Right lobe of liver (tissue), 6 donors: ENCODE results near the gene KRTAP11-1. TPM values are rescaled to one million over a fixed set of nuclear protein-coding genes. Genes with fewer than 3 reads are reported as not detected.

Experiments
- ATAC-seq, 4 donors: fragments of 200-7000 bp; cut with Tn5 transposase; one replicate each; pipeline ENCODE4 v1.9.1; 2020; ENCODE audit warnings: mild to moderate bottlenecking in 4 of 4, moderate library complexity in 4 of 4
- DNase-seq, 3 donors: peaks; one replicate each; pipeline ENCODE4 v3.0.0-alpha.2; 2020
- H3K27ac ChIP-seq, 3 donors: fragments of 200-600 bp; one replicate each; pipeline ENCODE4 v1.8.0; 2022
- H3K27me3 ChIP-seq, 2 donors: fragments of 200-600 bp; one replicate each; pipeline ENCODE4 v1.8.0; 2022
- H3K36me3 ChIP-seq, 4 donors: fragments of 200-600 bp; sonication (generic) in 1 of 4; one replicate each; pipeline versions ENCODE4 v1.5.1 to v1.8.0; 2017 to 2022; ENCODE audit warnings: control low read depth in 1 of 4
- H3K4me1 ChIP-seq, 4 donors: fragments of 200-600 bp; sonication (generic) in 1 of 4; one replicate each; pipeline versions ENCODE4 v1.5.1 to v1.8.0; 2017 to 2022; ENCODE audit warnings: control low read depth in 1 of 4
- H3K4me3 ChIP-seq, 3 donors: fragments of 200-600 bp; one replicate each; pipeline ENCODE4 v1.8.0; 2022
- H3K9me3 ChIP-seq, 4 donors: fragments of 200-600 bp; sonication (generic) in 1 of 4; one replicate each; pipeline versions ENCODE4 v1.5.1 to v1.8.0; 2017 to 2022; ENCODE audit warnings: control low read depth in 1 of 4
- CTCF ChIP-seq, 4 donors: fragments of 200-600 bp in 3 of 4; fragments of 450-650 bp in 1 of 4; IDR thresholded peaks; one replicate each; pipeline versions ENCODE4 v1.5.1 to v1.8.0; 2016 to 2022; ENCODE audit warnings: antibody characterized with exemption in 4 of 4, mild to moderate bottlenecking in 2 of 4
- POLR2A ChIP-seq: fragments of 450-650 bp; IDR thresholded peaks from one replicate; pipeline ENCODE4 v1.6.1; 2017; ENCODE audit warnings: antibody characterized with exemption, mild to moderate bottlenecking
- WGBS: methylation state at CpG from one replicate; pipeline ENCODE4 v1.1.6; 2018; ENCODE audit warnings: low coverage, low lambda C conversion rate; ENCODE audit not compliant: insufficient coverage; ENCODE audit errors: missing lambda C conversion rate; 5-methylcytosine and 5-hydroxymethylcytosine counted together
- intact Hi-C, 2 donors: fragments of 100-400 bp; cut with DNase I; formaldehyde crosslinking; loops; one replicate each; pipeline versions ENCODE4 v1.11.2 to v1.14.1; 2022
- long read RNA-seq: library from polyadenylated mRNA; unstranded; transcript quantifications from one replicate; pipeline ENCODE4 v2.0.0, GENCODE V29; 2019
- total RNA-seq, 6 experiments: library from RNA; depleted of rRNA in 2 of 6; stranded (reverse); fragments of >200 nt in 2 of 6; fragmentation: NEBNext Ultra II Directional in 3 of 6; extraction: Animal tissue kit (Norgen Biotek cat#: 25700) in 3 of 6; gene quantifications; one replicate each; pipeline versions ENCODE4 v1.1.0 to v1.2.4, GENCODE V29; 2016 to 2023
- donor health status: DM: no; HTN: yes; CAD: no.
- donor health status: DM: no; HTN: no; CAD: no.
- donor health status: DM: no; HTN: no; CAD: no.
- donor health status: DM: no; HTN: yes; CAD: no.
- donor health status: DM: no; HTN: yes; CAD: no.

KRTAP11-1 gene
- total RNA-seq, result not detected
- long read RNA-seq, result 0 reads

GRCh38 chr21:30881480-30881879, at the start of gene KRTAP11-1:
Gene KRTAP11-1, minus strand, starts transcription at chr21:30881580. Its CDS starts 56 bp downstream, at chr21:30881524.
- no peak for ATAC-seq
- Histone ChIP-seq H3K36me3 (no peaks in the 10 kb centered on the region), H3K9me3 (no peaks in the 10 kb centered on the region), H3K4me3 (no peak within 1 kb of the TSS), H3K4me1 (no peaks in the 10 kb centered on the region), H3K27me3 (no peaks in the 10 kb centered on the region), H3K27ac (no peak within 1 kb of the TSS)
- TF ChIP-seq POLR2A (no peak), CTCF (IDR thresholded peaks at IDR 0.05) (no peak)
- WGBS, result 50% methylated on average over 1 of the region's 2 CpGs
- DNase-seq, result no peak
- intact Hi-C loops, result no loop called here

- ATAC-seq (no peak), DNase-seq (no peak)
- no peaks in the 10 kb centered on the region for H3K9me3 ChIP-seq
- no peaks in the 10 kb centered on the region for H3K27me3 ChIP-seq
- intact Hi-C loops, result no loop called here
- no peak overlapping the region for H3K4me3 ChIP-seq
- H3K4me1 ChIP-seq, result no peaks in the 10 kb centered on the region
- H3K27ac ChIP-seq, result no peak overlapping the region
- WGBS, result 33% methylated on average over 3 of the region's 4 CpGs
- no peaks in the 10 kb centered on the region for H3K36me3 ChIP-seq
- no peak for TF ChIP-seq POLR2A
- TF ChIP-seq CTCF (IDR thresholded peaks at IDR 0.05), result no peak
Measured at GRCh38 chr21:30924146-30924700, 42.8 kb upstream of the KRTAP11-1 start.

GRCh38 chr21:30921129-30921528, 39.7 kb upstream of the KRTAP11-1 start:
- TF ChIP-seq POLR2A, result no peak
- TF ChIP-seq CTCF (IDR thresholded peaks at IDR 0.05), result no peak
- no peak for ATAC-seq
- Histone ChIP-seq H3K36me3 (no peaks in the 10 kb centered on the region), H3K9me3 (no peaks in the 10 kb centered on the region), H3K27ac (no peak overlapping the region), H3K27me3 (no peaks in the 10 kb centered on the region), H3K4me1 (no peaks in the 10 kb centered on the region), H3K4me3 (no peak overlapping the region)
- intact Hi-C loops, result no loop called here
- DNase-seq, result no peak
- WGBS, result 41% methylated on average over 4 of the region's 4 CpGs

- no peaks in the 10 kb centered on the region for H3K27me3 ChIP-seq
Measured at GRCh38 chr21:30917557-30917956, 36.2 kb upstream of the KRTAP11-1 start.

More at GRCh38 chr21:30917557-30917956, 36.2 kb upstream of the KRTAP11-1 start:
- 88% methylated on average over 1 of the region's 1 CpG for WGBS
- DNase-seq, result no peak
- H3K4me3 ChIP-seq, result no peak overlapping the region
- H3K36me3 ChIP-seq, result no peaks in the 10 kb centered on the region
- no peaks in the 10 kb centered on the region for H3K9me3 ChIP-seq
- intact Hi-C loops, result no loop called here
- H3K4me1 ChIP-seq, result no peaks in the 10 kb centered on the region
- ATAC-seq, result no peak
- no peak overlapping the region for H3K27ac ChIP-seq
- TF ChIP-seq POLR2A, result no peak
- no peak for TF ChIP-seq CTCF (IDR thresholded peaks at IDR 0.05)
